Skeletal muscle cell (primary cell): ENCODE data around the gene CNEP1R1.
"Not testable (repeated sequence)": the region's sequence is repeated elsewhere in the genome, so short reads cannot be mapped to it uniquely, and the experiment has no call there.

Experiments
- DNase-seq: peaks from one replicate; pipeline ENCODE4 v3.0.0-alpha.2; 2010; ENCODE audit warnings: low read depth
- H3K4me3 ChIP-seq: 2 replicates; pipeline ENCODE4 v1.5.1; 2011; ENCODE audit warnings: low read depth, mild to moderate bottlenecking, control low read depth, low read length, moderate library complexity

Gene CNEP1R1

DNA sequence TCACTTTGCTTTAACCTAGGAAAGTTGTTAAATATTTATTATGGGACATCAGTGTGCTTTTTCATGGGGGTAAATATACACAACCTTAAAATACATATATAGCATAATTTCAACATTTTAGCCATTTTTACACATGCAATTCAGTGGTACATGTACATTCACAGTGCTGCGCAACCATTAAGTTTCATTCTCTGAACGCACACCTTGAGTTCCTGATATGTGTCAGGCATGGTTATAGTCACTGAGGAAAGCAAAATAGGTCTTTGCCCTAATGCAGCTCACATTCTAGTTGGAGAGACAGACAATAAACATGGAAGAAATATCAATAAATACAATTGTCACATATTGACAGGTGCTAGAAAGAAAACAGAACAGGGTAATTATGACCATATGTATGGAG lies 12.8 kb upstream of the CNEP1R1 start:
- H3K4me3 ChIP-seq: no peak overlapping the region

DNA sequence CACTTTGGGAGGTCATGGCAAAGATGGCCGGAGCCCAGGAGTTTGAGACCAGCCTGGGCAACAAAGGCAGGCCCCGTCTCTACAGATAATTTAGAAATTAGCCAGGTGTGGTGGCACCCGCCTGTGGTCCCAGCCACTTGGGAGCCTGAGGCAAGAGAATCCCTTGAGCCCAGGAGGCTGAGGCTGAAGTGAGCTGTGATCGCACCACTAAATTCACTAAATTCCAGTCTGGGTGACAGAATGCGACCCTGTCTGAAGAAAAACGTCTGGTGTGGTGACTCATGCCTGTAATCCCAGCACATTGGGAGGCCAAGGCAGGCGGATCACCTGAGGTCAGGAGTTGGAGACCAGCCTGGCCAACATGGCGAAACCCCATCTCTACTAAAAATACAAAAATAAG lies 10.8 kb upstream of the CNEP1R1 start:
- not testable (repeated sequence) for DNase-seq, H3K4me3 ChIP-seq

More for the DNA sequence above, 12.8 kb upstream of the CNEP1R1 start:
- DNase-seq: no peak

DNA sequence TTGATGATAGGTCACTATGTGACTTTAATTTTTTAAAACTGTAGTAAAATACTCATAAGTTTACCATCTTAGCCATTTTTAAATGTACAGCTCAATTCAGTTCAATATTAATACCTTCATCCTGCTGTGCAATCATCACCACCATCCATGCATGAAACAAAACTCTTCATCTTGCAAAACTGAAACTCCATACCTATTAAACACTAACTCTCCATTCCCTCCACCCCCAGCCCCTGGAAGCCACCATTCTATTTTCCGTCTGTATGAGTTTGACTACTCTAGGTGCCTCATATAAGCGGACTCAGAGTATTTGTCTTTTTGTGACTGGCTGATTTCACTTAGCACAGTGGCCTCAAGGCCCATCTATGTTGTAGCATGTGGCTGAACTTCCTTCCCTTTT lies 9.4 kb upstream of the CNEP1R1 start:
- no peak for DNase-seq
- H3K4me3 ChIP-seq: no peak overlapping the region

DNA sequence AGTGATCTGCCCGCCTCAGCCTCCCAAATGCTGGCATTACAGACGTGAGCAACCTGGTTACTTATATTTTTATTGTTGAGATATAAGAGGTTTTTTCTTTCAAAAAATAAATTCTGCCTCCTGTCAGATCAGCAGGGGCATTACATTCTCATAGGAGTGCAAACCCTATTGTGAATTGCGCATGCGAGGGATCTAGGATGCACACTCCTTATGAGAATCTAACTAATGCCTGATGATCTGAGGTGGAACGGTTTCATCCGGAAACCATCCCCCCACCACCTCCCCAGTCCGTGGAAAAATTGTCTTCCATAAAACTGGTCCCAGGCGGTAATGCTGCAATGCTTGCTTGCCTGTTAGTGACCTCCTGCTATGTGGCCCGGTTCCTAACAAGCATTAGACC lies 7.5 kb upstream of the CNEP1R1 start:
- DNase-seq: no peak
- no peak overlapping the region for H3K4me3 ChIP-seq

DNA sequence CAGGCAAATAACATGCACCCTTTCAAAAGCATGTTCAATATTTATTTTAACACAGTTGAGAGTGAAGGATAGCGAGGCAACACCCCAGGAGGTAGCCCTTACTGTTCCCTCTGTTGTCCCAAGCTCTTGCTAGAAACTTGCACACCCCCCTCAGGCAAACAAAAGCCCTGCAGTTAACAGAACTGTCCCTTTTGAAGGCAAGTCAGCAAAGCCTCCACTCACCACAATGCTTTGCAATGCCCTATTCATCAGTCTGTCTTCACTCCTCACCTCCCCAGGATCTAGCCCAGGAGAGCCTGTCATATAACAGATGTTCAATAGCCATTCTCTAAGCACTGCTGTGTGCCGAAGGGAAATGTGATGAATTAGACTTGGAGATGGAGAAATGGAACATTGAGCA lies 3.5 kb upstream of the CNEP1R1 start:
- H3K4me3 ChIP-seq: no peak overlapping the region
- no peak for DNase-seq

DNA sequence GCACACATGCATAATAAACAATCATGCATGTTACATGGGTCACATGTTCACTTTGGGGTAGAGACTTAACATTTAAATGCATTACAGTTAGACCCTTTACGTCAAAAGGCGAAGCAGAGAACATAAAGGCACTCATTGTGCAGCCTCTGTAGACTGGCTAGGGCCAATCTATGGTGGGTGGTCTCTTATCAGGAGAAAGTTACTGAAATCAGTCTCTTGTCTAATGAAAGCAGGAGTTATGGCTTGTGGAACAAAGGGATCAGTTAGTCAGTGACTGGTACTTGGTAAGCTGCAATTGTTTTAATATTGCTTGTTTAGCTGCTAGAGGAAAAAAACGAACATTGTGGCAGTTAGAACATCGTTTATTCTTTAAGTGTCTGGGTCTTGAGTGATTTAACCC lies 1.4 kb upstream of the CNEP1R1 start:
- DNase-seq: no peak

DNA sequence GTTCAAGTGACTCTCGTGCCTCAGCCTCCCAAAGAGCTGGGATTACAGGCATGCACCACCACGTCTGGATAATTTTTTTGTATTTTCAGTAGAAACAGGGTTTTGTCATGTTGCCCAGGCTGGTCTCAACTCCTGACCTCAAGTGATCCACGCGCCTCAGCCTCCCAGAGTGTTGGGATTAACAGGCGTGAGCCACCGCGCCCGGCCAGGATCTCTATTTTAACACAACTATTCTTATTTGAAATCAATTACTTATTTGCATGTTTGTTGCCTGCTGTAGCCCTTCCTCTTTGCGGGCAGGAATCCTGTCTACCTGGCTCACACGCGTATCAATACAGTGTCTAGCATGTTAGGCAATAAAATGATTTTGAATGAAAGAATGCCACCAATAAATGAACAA lies 818 bp upstream of the CNEP1R1 start:
- H3K4me3 ChIP-seq: no peak overlapping the region
- DNase-seq: no peak

More for the DNA sequence above, 1.4 kb upstream of the CNEP1R1 start:
- H3K4me3 ChIP-seq: no peak overlapping the region

DNA sequence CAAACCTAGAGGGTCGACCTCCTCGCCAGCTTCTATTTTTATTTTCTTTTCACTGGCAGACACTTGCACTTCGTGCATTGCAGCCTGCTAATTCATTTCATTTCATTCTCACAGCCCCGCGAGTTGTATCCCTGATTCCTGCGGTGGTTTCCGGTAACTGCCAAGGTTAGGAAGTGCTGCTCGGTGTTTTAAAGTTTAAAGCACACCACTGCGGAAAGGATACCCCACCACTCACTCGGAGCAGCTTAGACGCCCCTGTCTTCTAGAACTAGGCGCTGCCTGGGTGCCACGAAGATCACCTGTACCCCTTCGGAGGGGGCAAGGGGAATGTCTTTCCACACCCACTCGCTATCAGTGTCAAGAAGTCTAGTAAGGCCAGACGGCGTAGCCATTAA lies 509 bp downstream of the CNEP1R1 start:
- no peak for DNase-seq
- peak overlapping the region; percentile 95 for H3K4me3 ChIP-seq

DNA sequence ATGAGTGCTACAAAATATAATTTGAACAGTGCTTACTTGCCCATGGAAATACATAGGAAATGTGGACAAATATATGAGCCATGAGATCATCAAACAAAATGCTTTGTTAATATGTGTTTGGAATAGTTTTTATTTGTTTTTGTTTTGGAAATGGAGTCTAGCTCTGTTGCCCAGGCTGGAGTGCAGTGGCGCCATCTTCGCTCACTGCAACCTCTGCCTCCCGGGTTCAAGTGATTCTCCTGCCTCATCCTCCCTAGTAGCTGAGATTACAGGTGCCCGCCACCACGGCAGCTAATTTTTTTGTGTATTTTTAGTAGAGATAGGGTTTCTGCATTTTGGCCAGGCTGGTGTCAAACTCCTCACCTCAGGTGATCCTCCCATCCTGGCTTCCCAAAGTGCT lies 2.8 kb downstream of the CNEP1R1 start:
- no peak overlapping the region for H3K4me3 ChIP-seq
- no peak for DNase-seq

DNA sequence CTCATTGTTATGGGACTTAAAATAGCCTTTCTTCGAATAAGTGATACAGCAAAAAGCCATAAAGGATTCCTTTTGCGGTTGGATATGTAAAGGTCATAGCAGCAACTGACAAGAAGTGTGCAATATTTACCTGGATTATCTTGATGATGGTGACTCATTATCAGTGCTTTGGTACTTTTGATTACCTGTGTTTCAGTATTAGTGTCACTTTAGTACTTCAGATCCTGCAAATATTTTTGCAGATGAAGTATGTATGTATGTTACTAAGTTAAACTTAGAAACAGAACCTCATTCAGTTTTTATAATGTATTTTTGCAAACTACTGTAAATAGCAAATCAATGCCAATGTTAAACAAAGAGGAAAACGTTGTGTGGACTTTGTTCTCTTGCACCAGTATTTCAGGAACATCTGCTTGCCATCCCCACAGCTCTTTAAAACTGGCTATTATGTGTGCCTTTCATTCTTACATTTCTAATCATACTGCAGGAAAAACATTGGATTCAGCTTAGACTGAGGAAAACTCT lies 10.5 kb downstream of the CNEP1R1 start:
- DNase-seq: no peak
- H3K4me3 ChIP-seq: no peak overlapping the region

DNA sequence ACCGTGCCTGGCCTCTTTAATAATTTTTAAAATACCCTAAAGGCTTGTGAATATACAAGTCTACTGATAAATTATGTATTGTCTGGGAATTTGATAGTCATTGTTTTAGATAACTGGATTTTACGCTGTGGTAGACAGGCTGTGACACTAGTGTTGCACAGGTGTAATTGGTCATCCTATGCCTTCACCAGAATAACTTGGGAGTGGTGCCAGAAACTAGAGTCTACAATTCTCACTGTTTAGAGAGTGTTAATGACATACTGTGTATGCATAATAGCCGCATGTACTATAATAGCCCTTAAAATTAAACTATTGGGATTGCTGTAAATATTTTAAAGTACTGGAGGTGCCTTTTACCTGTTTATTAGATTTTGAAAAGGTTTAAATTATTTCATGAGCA lies 11.4 kb downstream of the CNEP1R1 start:
- H3K4me3 ChIP-seq: no peak overlapping the region
- DNase-seq: no peak

DNA sequence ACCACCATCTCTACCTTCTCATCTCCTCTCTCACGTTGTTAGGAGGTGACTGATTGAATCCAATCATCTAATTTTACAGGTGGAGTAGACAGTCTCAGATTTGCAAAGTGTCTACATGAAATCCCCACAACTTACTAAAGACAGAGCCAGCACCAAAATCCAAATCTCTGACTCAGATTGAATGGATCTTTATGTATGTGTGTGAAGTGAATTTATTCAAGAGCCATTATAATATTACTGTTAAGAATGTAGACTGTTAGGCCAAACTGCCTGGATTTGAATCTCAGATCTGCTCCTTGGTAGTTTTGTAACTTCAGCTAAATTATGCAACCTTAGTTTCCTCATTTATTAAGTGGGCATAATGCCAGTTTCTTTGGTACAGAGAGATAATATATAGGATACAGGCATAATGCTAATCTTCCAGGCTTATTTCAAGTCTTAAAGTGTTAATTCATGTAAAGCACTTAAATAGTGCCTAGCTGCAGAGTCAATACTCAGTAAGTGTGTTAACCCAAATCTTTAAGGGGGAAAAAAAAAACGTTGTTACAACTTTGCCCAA lies 12.7 kb downstream of the CNEP1R1 start:
- no peak for DNase-seq
- no peak overlapping the region for H3K4me3 ChIP-seq

DNA sequence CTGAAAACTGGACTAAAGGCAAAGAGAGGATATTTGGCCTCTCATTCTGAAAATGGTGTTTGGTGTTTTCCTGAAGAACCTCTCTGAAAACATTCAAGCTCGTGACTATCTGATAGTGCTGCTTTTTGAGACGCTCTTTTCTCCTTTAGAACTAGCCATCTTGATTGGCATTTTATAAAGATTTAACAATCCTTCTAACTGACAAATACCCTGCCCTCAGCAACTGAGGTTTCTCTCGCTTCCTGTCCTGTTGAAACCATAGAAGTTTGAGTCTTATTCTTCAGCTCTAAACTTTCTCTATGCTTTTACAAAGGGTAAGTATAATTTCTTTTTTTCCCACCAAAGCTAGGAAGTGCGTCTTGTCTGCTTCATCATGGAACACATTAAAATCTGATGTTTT lies 13.3 kb downstream of the CNEP1R1 start:
- no peak for DNase-seq
- no peak overlapping the region for H3K4me3 ChIP-seq

DNA sequence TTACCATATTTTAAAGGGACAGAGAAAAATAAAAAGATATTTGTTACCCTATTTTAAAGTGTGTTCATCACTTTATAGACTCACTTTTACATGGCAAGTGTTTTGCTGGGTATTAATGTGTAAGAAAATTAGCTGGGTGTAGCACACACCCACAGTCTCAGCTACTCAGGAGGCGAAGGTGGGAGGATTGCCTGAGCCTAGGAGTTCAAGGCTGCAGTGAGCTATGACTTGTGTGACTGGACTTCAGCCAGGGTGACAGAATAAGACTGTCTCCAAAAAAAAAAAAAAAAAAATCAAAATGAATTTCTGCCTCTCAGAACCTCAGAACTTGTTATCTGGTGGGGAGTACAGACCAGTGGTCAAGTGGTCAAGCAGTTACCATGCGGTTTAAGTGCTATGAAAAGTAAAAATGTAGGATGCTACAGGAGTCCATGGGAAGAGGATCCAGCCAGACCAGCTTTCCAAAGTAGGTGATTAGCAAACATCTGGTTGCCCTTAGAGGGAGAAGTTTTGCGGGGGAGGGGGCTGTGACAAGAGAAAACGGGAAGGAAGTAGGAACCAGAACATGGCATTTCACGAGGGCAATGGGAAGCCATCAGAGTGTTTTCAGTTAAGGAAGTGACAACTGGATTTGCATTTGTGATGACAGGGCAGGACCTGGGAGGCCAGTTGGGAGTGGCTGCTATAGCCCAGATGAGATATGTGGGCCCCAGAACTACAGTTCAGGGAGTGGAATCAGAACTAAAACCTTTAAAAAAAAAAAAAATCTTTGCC lies 13.9 kb downstream of the CNEP1R1 start:
- no peak for DNase-seq
- no peak overlapping the region for H3K4me3 ChIP-seq

DNA sequence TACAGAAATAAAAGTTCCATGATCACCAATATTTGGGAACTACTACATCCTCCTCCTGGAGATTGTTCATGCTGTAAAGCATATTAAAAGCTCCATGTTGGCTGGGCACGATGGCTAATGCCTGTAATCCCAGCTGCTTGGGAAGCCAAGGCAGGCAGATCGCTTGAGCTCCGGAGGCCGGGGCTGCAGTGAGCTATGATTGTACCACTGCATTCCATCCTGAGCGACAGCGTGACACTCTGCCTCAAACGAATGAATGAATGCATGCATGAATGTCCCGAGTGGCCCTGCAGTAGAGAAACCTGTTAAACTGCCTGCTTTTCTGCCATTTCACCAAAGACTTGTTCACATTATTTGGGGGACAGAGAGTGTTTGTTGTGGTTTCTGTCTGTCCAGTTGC lies 15.0 kb downstream of the CNEP1R1 start:
- no peak overlapping the region for H3K4me3 ChIP-seq
- no peak for DNase-seq

DNA sequence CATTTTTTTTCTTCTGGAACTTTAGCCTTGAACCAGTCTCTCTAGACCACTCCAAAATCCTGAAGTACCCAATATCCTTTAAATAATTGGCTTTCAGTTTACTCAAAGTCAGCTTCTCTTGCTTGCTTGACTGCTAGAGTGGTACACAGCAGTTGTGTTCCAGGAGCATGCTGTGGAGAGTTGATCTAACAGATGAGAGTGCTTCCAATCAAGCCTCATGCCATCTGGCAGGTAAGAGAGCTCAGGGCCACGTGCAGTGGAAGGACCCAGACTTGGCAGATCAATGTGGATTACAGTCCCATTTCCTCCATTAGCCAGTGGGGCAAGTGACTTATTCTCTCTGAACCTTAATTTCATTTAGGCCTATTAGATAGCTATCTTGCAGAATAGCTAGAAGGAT lies 15.7 kb downstream of the CNEP1R1 start:
- DNase-seq: no peak
- H3K4me3 ChIP-seq: no peak overlapping the region

DNA sequence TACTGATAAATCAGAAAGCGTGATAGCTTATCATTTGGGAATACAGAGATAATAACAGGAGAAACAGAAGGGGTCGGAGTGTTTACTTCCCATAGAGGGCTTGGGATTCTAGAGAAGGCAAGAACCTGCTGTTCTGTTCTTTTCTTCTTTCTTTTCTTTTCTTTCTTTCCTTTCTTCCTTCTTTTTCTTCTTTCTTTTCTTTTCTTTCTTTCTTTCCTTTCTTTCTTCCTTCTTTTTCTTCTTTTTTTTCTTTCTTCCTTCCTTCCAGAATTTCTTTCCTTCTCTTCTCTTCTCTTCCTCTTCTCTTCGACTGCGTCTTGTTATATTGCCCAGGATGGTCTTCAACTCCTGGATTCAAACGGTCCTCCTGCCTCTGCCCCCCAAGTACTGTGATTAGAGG lies 18.3 kb downstream of the CNEP1R1 start:
- DNase-seq: no peak
- H3K4me3 ChIP-seq: no peak overlapping the region

DNA sequence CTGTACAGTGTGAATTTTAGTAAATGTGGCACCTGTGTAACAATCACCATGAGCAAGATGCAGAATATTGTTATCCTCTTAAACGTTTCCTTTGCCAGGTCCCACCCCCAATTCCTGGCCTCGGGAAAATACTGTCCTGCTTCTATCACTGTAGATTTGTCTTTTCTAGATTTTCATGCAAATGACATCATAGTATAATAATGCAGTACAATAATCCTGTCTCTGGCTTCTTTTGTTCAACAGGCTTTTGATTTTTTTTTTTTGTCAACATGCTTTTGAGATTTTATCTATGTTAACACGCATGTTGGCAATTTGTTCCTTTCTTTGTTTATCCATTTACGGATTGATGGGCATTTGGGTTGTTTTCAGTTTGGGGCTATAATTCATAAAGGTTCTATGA lies 20.4 kb downstream of the CNEP1R1 start:
- no peak for DNase-seq
- H3K4me3 ChIP-seq: no peak overlapping the region

DNA sequence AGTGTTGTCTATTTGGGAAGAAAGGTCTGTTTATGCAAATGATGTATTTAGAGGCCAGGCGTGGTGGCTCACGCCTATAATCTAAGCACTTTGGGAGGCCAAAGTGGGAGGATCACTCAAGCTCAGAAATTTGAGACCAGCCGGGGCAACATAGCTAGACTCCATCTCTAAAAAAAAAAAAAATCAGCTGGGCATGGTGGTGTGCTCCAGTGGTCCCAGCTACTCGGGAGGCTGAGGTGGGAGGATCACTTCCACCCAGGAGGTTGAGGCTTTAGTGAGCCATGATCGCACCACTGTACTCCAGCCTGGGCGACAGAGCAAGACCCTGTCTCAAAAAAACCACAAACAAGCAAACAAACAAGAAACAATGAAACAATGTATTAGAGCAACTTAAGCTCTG lies 21.8 kb downstream of the CNEP1R1 start:
- no peak overlapping the region for H3K4me3 ChIP-seq
- DNase-seq: no peak

DNA sequence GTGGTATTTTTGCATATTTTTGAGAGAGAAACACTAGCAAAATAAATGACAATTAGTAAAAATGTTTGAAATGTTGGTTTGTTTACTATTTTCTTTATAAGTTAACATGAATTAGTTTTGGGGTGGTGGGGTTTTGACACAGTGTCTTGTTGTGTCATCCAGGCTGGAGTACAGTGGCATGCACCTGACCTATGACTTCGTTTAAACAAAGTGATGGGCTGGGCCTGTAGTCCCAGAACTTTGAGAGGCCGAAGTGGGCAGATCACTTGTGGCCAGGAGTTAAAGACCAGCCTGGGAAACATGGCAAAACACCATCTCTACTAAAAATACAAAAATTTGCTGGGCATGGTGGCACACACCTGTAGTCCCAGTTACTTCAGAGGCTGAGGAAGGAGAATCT lies 22.8 kb downstream of the CNEP1R1 start:
- no peak for DNase-seq
- no peak overlapping the region for H3K4me3 ChIP-seq

DNA sequence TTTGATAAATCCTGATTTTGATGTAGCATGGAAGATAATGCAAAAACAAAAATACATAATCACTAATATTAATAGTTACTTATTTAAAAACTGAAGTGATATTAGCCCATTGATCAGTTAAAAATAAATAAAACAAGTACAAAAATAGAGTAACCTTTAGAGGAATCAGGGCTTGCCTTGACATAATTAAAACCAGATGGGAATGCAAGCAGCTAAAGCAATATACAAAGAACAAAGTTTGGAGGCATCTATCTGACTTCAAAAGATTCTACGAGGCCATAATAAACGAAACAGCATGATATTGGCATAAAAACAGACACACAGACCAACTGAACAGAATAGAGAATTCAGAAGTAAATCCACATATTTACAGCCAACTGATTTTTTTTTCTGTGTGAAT lies 25.8 kb downstream of the CNEP1R1 start:
- no peak for DNase-seq
- no peak overlapping the region for H3K4me3 ChIP-seq
